GM21528 (cell line): Measurements from ENCODE around the gene COX4I1.
"Not testable (repeated sequence)": the region's sequence is repeated elsewhere in the genome, so short reads cannot be mapped to it uniquely, and the experiment has no call there.

Source experiments
- ATAC-seq: cut with Tn5 transposase; IDR thresholded peaks from one replicate; pipeline ENCODE4 v1.9.1; 2021; ENCODE audit warnings: mild to moderate bottlenecking, moderate library complexity; ENCODE audit not compliant: unreplicated experiment, low FRiP score

Gene COX4I1

GRCh38 chr16:85798283-85798776 lies 1.2 kb upstream of the COX4I1 start:
- ATAC-seq: no peak

GRCh38 chr16:85798901-85799496 lies 496 bp upstream of the COX4I1 start:
- peak; percentile 25 for ATAC-seq

DNA sequence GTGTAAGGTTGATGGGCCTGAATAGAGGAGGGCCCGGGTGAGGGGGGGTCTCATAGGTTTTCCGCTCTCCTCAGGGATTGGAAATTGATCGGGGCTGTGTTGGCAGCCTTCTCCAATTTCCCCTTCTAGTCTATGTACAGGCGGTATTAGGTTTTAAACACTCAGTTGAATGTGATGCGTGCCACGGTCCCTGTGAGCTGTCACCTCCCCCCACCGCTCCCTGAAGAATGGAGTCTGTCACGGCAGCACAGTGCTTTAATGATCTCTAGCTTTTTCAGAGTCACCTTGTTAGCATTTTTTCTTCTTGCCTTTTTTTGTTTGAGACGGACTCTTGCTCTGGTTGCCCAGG lies 800 bp downstream of the COX4I1 start:
- ATAC-seq: no peak

DNA sequence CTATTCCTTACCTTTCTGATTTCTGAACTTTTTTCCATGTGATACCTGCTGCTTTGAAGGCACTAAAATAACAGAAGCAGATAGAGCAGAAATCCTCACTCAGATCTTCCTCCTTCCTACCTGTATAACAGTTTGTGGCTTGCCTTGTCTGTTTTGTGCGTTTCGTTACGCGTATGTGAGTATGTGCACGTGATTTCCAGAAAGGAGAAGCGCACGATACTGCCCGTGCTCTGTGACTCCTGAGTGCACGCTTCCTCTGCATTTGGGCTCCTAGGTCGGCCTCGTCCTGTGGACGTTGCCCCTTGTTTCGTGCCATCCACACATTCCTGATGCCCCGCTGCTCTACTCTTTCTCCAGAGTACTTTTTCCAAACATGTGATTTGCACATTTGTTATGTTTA lies 4.1 kb downstream of the COX4I1 start:
- ATAC-seq: no peak

DNA sequence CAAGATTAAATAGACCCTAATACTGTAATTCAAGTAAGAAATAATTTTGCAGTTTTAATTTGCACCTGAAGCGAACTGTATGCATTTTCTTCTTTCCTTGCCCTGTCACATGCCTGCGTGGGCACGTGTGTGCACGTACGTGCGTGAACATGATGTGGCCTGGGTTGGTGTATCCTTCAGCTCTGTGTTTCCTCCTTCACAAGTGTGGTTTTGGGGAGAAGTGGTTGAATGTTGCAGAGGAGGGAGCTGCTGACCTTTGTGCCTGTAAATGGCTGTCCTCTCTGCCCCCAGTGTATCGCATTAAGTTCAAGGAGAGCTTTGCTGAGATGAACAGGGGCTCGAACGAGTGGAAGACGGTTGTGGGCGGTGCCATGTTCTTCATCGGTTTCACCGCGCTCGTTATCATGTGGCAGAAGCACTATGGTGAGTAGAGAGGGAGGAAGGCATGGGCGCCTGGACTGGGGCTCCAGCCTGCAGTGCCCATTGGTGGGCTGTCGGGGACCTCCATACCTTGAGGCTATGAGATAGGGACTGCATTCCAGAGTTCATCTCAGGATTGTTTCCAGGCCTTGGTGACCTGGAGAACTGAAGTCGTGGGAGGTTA lies 6.0 kb downstream of the COX4I1 start:
- ATAC-seq: no peak

GRCh38 chr16:85806539-85806938 lies 7.0 kb downstream of the COX4I1 start:
- ATAC-seq: no peak

- ATAC-seq: not testable (repeated sequence)
These were observed 7.8 kb downstream of the COX4I1 start for GRCh38 chr16:85807340-85807739.

DNA sequence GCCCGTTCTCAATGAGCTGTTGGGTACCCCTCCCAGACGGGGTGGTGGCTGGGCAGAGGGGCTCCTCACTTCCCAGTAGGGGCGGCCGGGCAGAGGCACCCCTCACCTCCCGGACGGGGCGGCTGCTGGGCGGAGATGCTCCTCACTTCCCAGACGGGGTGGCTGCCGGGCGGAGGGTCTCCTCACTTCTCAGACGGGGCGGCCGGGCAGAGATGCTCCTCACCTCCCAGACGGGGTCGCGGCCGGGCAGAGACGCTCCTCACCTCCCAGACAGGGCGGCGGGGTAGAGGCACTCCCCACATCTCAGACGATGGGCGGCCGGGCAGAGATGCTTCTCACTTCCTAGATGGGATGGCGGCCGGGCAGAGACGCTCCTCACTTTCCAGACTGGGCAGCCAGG lies 8.6 kb downstream of the COX4I1 start:
- not testable (repeated sequence) for ATAC-seq

DNA sequence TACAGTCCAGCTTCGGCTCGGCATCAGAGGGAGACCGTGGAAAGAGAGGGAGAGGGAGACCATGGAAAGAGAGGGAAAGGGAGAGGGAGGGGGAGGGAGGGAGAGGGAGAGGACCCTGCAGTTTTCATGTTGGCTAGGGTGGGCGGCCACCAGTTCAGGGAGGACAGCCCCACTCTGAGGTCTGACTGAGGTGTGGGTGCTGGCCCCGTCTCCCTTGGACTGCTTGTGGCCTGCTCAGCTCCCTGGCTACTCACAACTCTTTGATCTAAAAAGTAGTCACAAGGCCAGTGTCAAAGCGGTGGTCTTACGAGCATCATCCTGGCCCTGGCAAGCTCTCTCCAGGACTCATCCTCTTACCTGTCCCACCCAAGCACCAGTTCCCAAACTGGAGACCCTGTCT lies 9.4 kb downstream of the COX4I1 start:
- no peak for ATAC-seq

GRCh38 chr16:85809645-85810044 lies 10.2 kb downstream of the COX4I1 start:
- no peak for ATAC-seq

DNA sequence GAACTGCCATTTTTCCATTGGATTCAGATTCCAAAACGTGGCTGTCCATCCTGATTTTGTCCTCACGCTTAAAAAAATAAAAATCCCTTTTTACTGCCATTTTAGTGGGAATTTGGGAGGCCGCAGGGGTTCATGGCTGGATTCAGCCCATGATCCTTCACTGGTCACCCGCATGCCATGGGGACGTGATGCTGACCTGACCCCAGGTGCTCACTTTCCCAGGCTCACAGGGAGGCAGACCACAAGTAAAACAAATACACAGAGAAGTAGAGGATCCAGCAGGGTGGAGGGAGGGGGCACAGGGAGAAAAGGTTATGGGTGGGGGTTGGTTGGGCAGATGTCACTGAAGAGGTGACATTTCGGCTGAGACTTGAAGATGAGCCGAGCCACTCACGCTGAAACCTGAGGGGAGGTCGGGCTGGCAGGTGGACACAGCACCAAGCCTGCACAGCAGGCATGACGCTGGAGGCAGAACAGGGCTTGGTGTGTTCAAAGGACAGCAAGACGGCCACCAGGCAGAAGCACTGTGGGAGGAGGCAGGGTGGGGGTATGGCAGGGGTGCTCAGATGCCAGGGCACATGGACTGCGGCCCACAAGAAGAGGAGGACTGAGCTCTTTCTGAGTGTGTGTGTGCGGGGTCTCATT lies 10.7 kb downstream of the COX4I1 start:
- ATAC-seq: no peak

- no peak for ATAC-seq
These were observed 11.2 kb downstream of the COX4I1 start for GRCh38 chr16:85810742-85811115.

GRCh38 chr16:85812031-85812807 lies 12.7 kb downstream of the COX4I1 start:
- no peak for ATAC-seq

- no peak for ATAC-seq
These were observed 13.6 kb downstream of the COX4I1 start for GRCh38 chr16:85812811-85813700.

DNA sequence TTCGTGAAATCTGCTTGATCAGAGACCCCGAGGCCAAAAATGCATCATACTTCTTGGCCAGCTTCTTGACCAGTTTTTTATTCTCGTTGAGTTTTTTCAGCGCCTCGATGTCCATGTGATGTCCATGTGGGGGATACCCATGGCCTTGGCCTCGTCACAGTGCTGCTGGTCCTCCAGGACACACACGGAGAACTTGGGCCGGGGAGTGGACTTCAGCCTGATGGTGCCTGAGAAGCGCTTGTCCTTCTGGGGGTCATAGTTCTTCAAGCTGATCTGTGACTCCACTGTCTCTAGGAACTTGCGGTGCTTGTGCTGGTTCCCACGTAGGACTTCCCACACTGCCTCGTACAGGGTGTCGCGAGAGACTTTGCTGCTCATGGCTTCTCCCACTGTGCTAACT lies 16.7 kb downstream of the COX4I1 start:
- no peak for ATAC-seq

DNA sequence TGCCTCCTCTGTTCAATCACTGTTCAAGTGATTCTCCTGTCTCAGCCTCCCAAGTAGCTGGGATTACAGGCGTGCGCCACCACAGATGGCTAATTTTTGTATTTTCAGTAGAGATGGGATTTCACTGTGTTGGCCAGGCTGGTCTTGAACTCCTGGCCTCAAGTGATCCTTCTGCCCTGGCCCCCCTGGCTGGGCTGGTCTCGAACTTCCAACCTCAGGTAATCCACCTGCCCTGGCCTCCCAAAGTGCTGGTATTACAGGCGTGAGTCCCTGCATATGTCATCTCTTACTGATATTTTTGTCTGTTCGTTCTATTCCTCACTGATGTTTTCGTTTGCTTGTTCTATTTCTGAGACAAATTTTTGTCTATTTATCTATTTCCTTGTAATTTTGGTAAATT lies 17.7 kb downstream of the COX4I1 start:
- not testable (repeated sequence) for ATAC-seq

- no peak for ATAC-seq
These were observed 19.8 kb downstream of the COX4I1 start for GRCh38 chr16:85819245-85819644.

DNA sequence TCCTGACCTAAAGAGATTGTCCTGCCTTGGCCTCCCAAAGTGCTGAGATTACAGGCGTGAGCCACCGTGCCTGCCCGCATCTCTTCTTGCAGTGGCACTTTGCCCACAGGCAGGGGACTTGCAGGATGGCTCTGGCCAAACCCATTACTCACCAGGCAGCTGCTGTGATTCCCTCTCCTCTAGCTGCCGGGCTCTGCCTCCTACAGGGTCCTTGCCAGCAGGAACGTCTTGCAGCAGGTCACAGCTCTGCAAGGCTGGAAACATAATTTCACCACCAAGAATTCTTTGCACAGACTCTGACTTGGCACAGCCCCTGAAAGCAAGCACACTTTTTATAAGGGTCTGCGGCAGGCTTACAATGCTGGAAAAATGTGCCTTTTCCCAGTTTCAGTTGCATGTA lies 20.3 kb downstream of the COX4I1 start:
- ATAC-seq: no peak

GRCh38 chr16:85820604-85821372 lies 21.3 kb downstream of the COX4I1 start:
- no peak for ATAC-seq
